ENCODE results near the gene EDAR.

The EDAR gene

DNA sequence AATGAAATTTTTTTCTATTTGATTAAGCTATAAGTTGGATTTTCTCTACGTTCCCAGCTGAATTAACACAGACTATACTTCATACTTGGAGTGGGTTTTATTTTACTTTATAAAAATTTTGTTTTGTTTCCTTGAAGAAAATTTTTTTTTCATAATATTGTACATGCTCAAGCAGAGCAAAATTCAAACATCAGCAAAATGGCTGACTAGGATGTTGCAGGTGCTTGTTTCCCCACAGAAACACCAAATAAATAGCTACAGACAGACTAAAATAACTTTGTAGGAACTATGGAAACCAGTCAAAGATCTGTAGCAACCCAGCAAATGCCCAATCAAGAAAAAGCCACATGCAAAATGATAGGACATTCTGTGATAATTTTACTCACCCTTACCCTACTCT is 120.1 kb downstream of the EDAR start:
- no peak for DNase-seq (ENCODE audit: low read depth)
- TF ChIP-seq, protein P1, sequence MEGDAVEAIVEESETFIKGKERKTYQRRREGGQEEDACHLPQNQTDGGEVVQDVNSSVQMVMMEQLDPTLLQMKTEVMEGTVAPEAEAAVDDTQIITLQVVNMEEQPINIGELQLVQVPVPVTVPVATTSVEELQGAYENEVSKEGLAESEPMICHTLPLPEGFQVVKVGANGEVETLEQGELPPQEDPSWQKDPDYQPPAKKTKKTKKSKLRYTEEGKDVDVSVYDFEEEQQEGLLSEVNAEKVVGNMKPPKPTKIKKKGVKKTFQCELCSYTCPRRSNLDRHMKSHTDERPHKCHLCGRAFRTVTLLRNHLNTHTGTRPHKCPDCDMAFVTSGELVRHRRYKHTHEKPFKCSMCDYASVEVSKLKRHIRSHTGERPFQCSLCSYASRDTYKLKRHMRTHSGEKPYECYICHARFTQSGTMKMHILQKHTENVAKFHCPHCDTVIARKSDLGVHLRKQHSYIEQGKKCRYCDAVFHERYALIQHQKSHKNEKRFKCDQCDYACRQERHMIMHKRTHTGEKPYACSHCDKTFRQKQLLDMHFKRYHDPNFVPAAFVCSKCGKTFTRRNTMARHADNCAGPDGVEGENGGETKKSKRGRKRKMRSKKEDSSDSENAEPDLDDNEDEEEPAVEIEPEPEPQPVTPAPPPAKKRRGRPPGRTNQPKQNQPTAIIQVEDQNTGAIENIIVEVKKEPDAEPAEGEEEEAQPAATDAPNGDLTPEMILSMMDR (IDR thresholded peaks at IDR 0.05; ENCODE audit: low read depth, low read length, missing control alignments) = no peak
- in situ Hi-C loops (cut with HindIII; ENCODE audit: low sequenced_read_pairs) = no loop called here
- no peak overlapping the region for H3K4me3 ChIP-seq (ENCODE audit: low read depth, low read length)

DNA sequence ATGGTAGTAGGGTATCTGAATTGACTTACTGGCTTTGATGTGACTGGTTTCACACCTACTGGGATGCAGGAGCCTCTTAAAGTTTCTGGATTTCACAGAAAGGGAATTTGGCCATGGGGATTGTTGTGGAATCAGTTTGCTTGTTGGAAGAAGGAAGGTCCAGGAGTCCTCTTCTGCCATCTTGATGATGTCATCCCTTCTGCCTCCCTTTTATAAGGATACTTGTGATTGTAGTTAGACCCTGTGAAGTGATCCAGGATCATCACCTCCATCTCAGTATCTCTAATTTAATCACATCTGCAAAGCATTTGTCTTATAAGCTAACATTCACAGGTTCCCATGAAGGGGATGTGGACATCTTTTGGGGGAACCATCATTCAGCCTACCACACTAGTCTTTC is 123.0 kb downstream of the EDAR start:
- TF ChIP-seq, protein P1 (IDR thresholded peaks at IDR 0.05; ENCODE audit: low read depth, low read length, missing control alignments) = no peak
- H3K4me3 ChIP-seq (ENCODE audit: low read depth, low read length) = no peak overlapping the region
- in situ Hi-C loops (cut with HindIII; ENCODE audit: low sequenced_read_pairs) = no loop called here
- no peak for DNase-seq (ENCODE audit: low read depth)

DNA sequence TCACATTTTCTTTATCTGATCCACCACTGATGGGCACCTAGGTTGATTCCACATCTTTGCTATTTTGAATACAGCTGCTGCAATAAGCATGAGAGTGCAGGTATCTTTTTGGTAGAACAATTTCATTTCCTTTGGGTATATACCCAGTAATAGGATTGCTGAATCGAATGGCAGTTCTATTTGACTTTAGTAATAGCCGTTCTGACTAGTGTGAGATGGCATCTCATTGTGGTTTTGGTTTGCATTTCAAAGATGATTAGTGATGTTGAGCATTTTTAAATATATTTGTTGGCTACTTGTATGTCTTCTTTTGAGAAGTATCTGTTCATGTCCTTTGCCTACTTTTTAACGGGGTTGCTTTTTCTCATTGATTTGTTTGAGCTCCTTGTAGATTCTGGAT is 130.1 kb downstream of the EDAR start:
- in situ Hi-C loops (cut with HindIII; ENCODE audit: low sequenced_read_pairs) = no loop called here

DNA sequence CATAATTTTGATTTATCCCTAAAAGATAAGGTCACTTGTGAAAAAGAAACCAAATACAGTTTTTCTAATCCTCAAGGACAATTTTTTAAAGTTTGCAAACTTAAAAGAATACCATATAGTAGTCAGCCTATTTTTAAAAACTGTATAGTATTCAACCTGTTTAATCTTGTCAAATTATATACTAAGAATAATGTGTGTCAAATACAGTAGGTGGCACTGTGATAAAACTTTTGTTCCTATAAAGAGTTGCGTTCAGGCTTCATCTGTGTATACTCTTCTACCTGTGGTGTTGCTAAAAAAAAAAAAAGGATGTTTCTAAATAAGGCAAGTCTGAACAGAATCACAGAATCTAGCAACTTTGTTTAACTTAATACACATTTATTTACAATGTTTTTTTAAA is 133.8 kb downstream of the EDAR start:
- no peak overlapping the region for H3K4me3 ChIP-seq (ENCODE audit: low read depth, low read length)
- DNase-seq (ENCODE audit: low read depth) = peak; percentile 15

More for the DNA sequence above, 130.1 kb downstream of the EDAR start:
- DNase-seq (ENCODE audit: low read depth) = peak; percentile 5
- no peak overlapping the region for H3K4me3 ChIP-seq (ENCODE audit: low read depth, low read length)
- TF ChIP-seq, protein P1 (IDR thresholded peaks at IDR 0.05; ENCODE audit: low read depth, low read length, missing control alignments) = no peak

DNA sequence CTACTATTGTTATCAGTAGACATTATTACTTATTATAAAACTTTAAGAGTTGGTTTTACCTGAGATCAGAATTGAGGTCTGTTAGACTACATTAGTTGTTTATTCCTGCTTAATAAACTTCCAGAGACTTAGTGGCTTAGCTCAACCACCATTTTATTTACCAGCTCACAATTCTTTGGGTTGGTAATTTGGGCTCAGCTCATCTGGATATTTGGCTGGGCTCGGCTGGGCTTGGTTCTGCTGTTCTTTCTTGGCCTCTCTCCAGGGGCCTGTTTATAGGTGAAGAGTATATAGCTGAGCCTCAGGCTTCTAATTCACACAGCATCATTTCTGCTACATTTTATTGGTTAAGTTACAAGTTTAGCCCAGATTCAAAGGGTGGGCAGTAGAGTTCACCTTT is 134.5 kb downstream of the EDAR start:
- in situ Hi-C loops (cut with HindIII; ENCODE audit: low sequenced_read_pairs) = no loop called here
- no peak overlapping the region for H3K4me3 ChIP-seq (ENCODE audit: low read depth, low read length)

More for the DNA sequence above, 133.8 kb downstream of the EDAR start:
- in situ Hi-C loops (cut with HindIII; ENCODE audit: low sequenced_read_pairs) = no loop called here
- TF ChIP-seq, protein P1 (IDR thresholded peaks at IDR 0.05; ENCODE audit: low read depth, low read length, missing control alignments) = no peak

DNA sequence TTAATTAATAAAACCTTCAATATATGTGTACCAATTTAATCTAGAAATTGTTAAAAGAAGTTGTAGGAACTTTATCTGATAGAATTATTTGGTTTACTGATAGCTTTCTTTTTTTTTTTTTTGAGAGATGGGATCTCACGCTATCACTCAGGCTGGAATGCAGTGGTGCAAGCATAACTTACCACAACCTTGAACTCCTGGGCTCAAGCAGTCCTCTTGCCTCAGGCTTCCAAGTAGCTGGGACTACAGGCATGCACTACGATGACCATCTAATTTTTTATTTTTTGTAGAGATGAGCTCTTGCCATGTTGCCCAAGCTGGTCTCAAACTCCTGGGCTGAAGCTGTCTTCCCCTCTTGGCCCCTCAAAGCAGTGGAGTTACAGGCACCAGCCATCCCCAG is 135.6 kb downstream of the EDAR start:
- in situ Hi-C loops (cut with HindIII; ENCODE audit: low sequenced_read_pairs) = no loop called here
- TF ChIP-seq, protein P1 (IDR thresholded peaks at IDR 0.05; ENCODE audit: low read depth, low read length, missing control alignments) = no peak
- DNase-seq (ENCODE audit: low read depth) = no peak
- no peak overlapping the region for H3K4me3 ChIP-seq (ENCODE audit: low read depth, low read length)

More for the DNA sequence above, 134.5 kb downstream of the EDAR start:
- TF ChIP-seq, protein P1 (IDR thresholded peaks at IDR 0.05; ENCODE audit: low read depth, low read length, missing control alignments) = no peak
- DNase-seq (ENCODE audit: low read depth) = no peak

DNA sequence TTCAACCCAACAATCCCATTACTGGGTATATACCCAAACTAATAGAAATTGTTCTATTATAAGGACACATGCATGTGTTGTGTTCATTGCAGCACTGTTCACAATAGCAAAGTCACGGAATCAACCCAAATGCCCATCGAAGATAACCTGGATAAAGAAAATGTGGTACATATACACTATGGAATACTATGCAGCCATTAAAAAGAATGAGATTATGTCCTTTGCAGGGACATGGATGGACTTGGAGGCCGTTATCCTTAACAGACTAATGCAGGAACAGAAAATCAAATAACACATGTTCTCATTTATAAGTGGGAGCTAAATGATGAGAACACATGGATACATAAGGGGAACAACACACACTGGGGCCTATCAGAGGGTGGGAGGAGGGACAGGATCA is 136.6 kb downstream of the EDAR start:
- in situ Hi-C loops (cut with HindIII; ENCODE audit: low sequenced_read_pairs) = no loop called here
- TF ChIP-seq, protein P1 (IDR thresholded peaks at IDR 0.05; ENCODE audit: low read depth, low read length, missing control alignments) = no peak
- DNase-seq (ENCODE audit: low read depth) = no peak
- no peak overlapping the region for H3K4me3 ChIP-seq (ENCODE audit: low read depth, low read length)
